MCF 10A (cell line): ENCODE measurements around the gene TSFM. TPM values are rescaled to one million over a fixed set of nuclear protein-coding genes. Genes with fewer than 3 reads are reported as not detected.

Source experiments
- BruUV-seq: library from RNA; stranded (reverse); fragments of 400-500 nt; replicated peaks from 2 replicates; lab custom pipeline; 2021; lab: Mats Ljungman, UMichigan
- CTCF ChIA-PET: fragments of 300-600 bp; sonication (Branson Sonifier 250); formaldehyde crosslinking; extraction: SDS; loops from one replicate; lab custom pipeline; 2021; ENCODE audit warnings: antibody characterized with exemption, inconsistent platforms; lab: Yijun Ruan, JAX
- POLR2A ChIA-PET: fragments of 300-600, 350-650 bp; sonication (Branson Sonifier 250); formaldehyde crosslinking; extraction: SDS; loops from one replicate; lab custom pipeline; 2020; ENCODE audit warnings: antibody characterized with exemption, inconsistent platforms; lab: Yijun Ruan, JAX
- DNase-seq: peaks from one replicate; pipeline ENCODE4 v3.0.0-alpha.2; 2018; ENCODE audit not compliant: unreplicated experiment
- H3K27ac Mint-ChIP-seq: one replicate; pipeline ENCODE4 v1.8.0; 2022; ENCODE audit warnings: mild to moderate bottlenecking, low read depth, mixed read lengths; ENCODE audit not compliant: unreplicated experiment
- H3K27me3 Mint-ChIP-seq: one replicate; pipeline ENCODE4 v1.8.0; 2022; ENCODE audit warnings: mixed read lengths; ENCODE audit not compliant: insufficient read depth, unreplicated experiment
- H3K36me3 Mint-ChIP-seq: one replicate; pipeline ENCODE4 v1.8.0; 2022; ENCODE audit warnings: mild to moderate bottlenecking, moderate library complexity, mixed read lengths; ENCODE audit not compliant: insufficient read depth, unreplicated experiment
- H3K4me1 Mint-ChIP-seq: one replicate; pipeline ENCODE4 v1.8.0; 2022; ENCODE audit warnings: mixed read lengths; ENCODE audit not compliant: insufficient read depth, unreplicated experiment
- H3K4me3 Mint-ChIP-seq: one replicate; pipeline ENCODE4 v1.8.0; 2022; ENCODE audit warnings: mild to moderate bottlenecking, moderate library complexity, mixed read lengths; ENCODE audit not compliant: unreplicated experiment
- H3K9me3 Mint-ChIP-seq: one replicate; pipeline ENCODE4 v1.8.0; 2022; ENCODE audit warnings: mixed read lengths; ENCODE audit not compliant: unreplicated experiment
- intact Hi-C: fragments of 100-400 bp; cut with micrococcal nuclease; formaldehyde crosslinking; loops from 2 replicates; pipeline ENCODE4 v1.14.1; 2022
- total RNA-seq: library from RNA; stranded (reverse); gene quantifications from 2 replicates; pipeline ENCODE4 v1.2.3, GENCODE V29; 2022
- TF ChIP-seq, protein P1 (sequence below): fragments of 200-600 bp; IDR thresholded peaks from one replicate; pipeline ENCODE4 v1.8.0; 2022; ENCODE audit warnings: antibody characterized with exemption, mild to moderate bottlenecking; ENCODE audit not compliant: unreplicated experiment

Gene TSFM
- total RNA-seq, 1 experiment from 2014 or later, result 32.6 TPM

DNA sequence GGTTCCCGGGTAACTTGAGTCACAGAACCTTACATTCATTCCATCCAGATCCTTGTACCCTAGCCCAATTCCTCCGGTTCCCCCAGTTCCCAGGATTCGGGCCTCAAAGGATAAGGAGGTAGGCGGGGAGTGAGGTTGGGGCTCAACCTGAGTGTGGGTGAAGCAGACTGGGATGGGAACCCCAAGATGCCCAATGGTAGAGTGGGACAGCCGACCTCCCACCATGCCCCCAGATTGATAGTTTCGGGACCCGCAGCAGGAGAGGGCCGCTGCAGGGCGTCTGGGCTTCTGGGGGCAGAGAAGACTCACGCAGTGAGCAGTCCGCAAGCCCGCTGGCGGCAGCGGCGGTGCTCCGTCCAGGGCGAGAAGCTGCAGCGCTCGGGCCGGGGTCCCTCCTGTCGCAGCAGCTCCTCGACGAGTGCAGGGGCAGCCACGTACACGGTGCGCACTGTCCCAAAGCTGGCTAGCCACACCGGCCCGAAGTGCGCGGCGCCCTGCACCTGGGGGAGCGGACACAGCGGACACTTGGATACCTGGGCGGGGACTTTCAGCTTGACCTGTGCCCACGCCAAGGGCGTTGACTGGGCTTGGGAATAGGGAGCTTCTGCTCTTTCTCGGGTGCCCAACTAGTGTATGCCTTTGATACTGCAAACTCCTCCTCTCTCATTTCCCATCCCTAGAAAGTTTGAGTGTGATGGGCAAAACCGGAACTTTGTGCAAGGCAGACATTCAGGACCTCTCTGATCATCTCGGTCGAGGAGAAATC lies 16.7 kb upstream of the TSFM start:
- BruUV-seq, result no TSS peak
- Mint-ChIP-seq H3K4me1 (peaks cover 31% of the 10 kb centered on the region), H3K27me3 (no peaks in the 10 kb centered on the region), H3K36me3 (peaks cover 18% of the 10 kb centered on the region), H3K9me3 (no peaks in the 10 kb centered on the region), H3K27ac (peak overlapping the region; percentile 89), H3K4me3 (peak overlapping the region; percentile 89)
- intact Hi-C loops, result no loop called here
- POLR2A ChIA-PET, result interaction anchor here (0.5 to 2.5 kb wide), 18 partner anchors 8 to 136 kb away, joined by 3 to 26 read pairs (median 4); partner anchors contain the start of genes CDK4, CTDSP2, MARCHF9 and TSFM
- DNase-seq, result peak; percentile 68
- TF ChIP-seq, protein P1, sequence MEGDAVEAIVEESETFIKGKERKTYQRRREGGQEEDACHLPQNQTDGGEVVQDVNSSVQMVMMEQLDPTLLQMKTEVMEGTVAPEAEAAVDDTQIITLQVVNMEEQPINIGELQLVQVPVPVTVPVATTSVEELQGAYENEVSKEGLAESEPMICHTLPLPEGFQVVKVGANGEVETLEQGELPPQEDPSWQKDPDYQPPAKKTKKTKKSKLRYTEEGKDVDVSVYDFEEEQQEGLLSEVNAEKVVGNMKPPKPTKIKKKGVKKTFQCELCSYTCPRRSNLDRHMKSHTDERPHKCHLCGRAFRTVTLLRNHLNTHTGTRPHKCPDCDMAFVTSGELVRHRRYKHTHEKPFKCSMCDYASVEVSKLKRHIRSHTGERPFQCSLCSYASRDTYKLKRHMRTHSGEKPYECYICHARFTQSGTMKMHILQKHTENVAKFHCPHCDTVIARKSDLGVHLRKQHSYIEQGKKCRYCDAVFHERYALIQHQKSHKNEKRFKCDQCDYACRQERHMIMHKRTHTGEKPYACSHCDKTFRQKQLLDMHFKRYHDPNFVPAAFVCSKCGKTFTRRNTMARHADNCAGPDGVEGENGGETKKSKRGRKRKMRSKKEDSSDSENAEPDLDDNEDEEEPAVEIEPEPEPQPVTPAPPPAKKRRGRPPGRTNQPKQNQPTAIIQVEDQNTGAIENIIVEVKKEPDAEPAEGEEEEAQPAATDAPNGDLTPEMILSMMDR, result no peak
- CTCF ChIA-PET, result interaction anchor here (0.8 to 2.9 kb wide), 8 partner anchors 9 to 40 kb away, joined by 3 to 12 read pairs (median 4); partner anchors contain the start of gene TSFM

DNA sequence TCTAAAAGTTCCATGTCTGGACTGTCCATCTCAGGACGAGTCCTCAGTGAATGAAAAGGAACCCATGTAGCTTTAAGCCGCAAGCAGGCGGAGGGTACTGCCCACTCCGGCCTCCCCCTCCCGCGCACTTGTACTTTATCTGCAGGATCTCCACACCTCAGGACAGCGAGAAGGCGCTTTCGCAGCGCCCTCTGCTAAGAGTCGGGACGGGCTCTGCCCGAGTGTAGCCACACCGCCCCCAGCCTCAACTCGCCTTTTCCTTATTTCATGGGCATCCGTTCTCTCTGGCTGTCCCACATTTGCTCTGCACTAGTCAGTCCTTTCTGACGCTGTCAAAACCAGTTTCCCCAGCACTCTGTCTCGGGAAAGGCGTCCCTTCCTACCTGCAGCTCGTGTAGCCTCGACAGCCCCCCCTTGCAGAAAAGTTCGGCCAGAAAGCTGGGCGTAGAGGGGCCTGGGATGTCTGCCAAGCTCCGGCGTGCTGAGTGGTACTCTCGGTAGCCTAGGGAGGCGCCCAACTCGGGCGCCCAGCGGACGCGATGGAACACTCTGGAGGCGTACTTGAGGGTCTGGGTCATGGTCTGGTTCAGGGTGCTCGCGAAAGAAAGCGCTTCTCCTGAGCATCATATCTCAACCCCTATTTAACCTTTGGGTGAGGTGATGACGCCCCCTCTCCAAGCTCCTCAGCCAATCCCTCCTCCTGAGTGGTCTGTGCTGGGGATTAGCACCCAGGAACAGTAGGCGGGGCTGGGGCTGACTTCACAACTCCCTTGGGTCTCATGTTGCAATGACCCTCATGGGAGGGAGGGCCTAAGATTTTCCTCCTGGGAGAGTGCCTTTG lies 15.9 kb upstream of the TSFM start, which contains the start of gene CYP27B1:
Gene CYP27B1 (minus strand): TSS at position 615 of the 841 bp plus-strand sequence. CDS start 37 bp downstream, at position 578.
- peak; percentile 92 for DNase-seq
- BruUV-seq, result no TSS peak
- Mint-ChIP-seq H3K36me3 (peaks cover 18% of the 10 kb centered on the region), H3K4me3 (peak within 1 kb of the TSS; percentile 89), H3K27ac (peak within 1 kb of the TSS; percentile 89), H3K9me3 (no peaks in the 10 kb centered on the region), H3K4me1 (peaks cover 39% of the 10 kb centered on the region), H3K27me3 (no peaks in the 10 kb centered on the region)
- intact Hi-C loops, result no loop called here
- ChIA-PET POLR2A (interaction anchor here (0.7 to 2.5 kb wide), 18 partner anchors 8 to 243 kb away, joined by 3 to 26 read pairs (median 5); partner anchors contain the start of genes CDK4, CTDSP2, MARCHF9 and MBD6), CTCF (interaction anchor here (0.6 to 2.9 kb wide), 11 partner anchors 10 to 221 kb away, joined by 3 to 12 read pairs (median 4); partner anchors contain the start of gene TSFM)
- TF ChIP-seq, protein P1, result no peak

DNA sequence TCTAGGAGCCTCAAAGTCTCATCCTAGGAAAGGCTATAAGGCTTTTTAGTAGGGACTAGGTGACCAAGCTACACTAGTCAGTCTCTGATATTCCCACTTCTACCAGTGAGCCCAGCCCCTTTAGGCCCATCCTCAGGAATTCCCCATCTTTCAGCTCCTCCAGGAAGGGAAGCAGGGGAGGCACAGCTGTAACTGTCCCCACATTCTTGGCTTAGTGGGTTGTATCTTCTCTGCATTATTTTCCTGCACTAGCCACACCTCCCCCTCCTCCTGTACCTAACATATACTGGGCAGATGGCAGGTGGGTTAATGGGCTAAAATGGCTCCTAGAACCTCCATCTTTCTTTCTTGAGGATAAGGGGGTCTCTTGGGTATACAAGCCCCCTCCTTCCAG lies 15.3 kb upstream of the TSFM start:
- no TSS peak for BruUV-seq
- H3K27me3 Mint-ChIP-seq, result no peaks in the 10 kb centered on the region
- intact Hi-C loops, result no loop called here
- peaks cover 41% of the 10 kb centered on the region for H3K4me1 Mint-ChIP-seq
- ChIA-PET POLR2A (interaction anchor here (0.8 to 2.5 kb wide), 7 partner anchors 12 to 244 kb away, joined by 3 to 26 read pairs (median 7); partner anchors contain the start of genes CDK4, MARCHF9, MBD6 and TSFM), CTCF (interaction anchor here (0.6 to 2.9 kb wide), 9 partner anchors 8 to 334 kb away, joined by 3 to 12 read pairs (median 4); partner anchors contain the start of gene TSFM)
- peaks cover 18% of the 10 kb centered on the region for H3K36me3 Mint-ChIP-seq
- H3K27ac Mint-ChIP-seq, result peak overlapping the region; percentile 27
- no peaks in the 10 kb centered on the region for H3K9me3 Mint-ChIP-seq
- TF ChIP-seq, protein P1, result no peak
- no peak for DNase-seq
- H3K4me3 Mint-ChIP-seq, result peak overlapping the region; percentile 89
